HepG2 (cell line): Measurements from ENCODE around the gene DPAGT1. TPM values are rescaled to one million over a fixed set of nuclear protein-coding genes. Genes with fewer than 3 reads are reported as not detected.

ENCODE experiments used
- CAMTA2 ChIP-seq: sonication (generic); formaldehyde crosslinking; IDR thresholded peaks from 2 replicates; pipeline ENCODE4 v1.4.0; 2020; ENCODE audit warnings: mild to moderate bottlenecking, missing genetic modification reagents, borderline replicate concordance
- CHD4 ChIP-seq: fragments of 200-600 bp; sonication (generic); IDR thresholded peaks from 2 replicates; pipeline ENCODE4 v1.7.0; 2017; ENCODE audit warnings: mild to moderate bottlenecking, low read length, borderline replicate concordance
- FOSL2 ChIP-seq: sonication (generic); formaldehyde crosslinking; IDR thresholded peaks from 2 replicates; pipeline ENCODE4 v1.4.0; 2020; ENCODE audit warnings: missing genetic modification reagents
- GATAD1 ChIP-seq: IDR thresholded peaks from 2 replicates; pipeline ENCODE4 v1.6.1; 2016; ENCODE audit warnings: missing genetic modification reagents, missing compliant biosample characterization
- GATAD2A ChIP-seq: IDR thresholded peaks from 2 replicates; pipeline ENCODE4 v1.6.1; 2016
- HMG20B ChIP-seq: conservative IDR thresholded peaks from 2 replicates; pipeline ENCODE4 v1.6.1; 2016; ENCODE audit warnings: missing genetic modification reagents, missing compliant biosample characterization
- MED8 ChIP-seq: sonication (generic); formaldehyde crosslinking; IDR thresholded peaks from 2 replicates; pipeline ENCODE4 v1.8.1; 2023; ENCODE audit warnings: mild to moderate bottlenecking, missing genetic modification reagents; ENCODE audit not compliant: insufficient replicate concordance
- NCOA2 ChIP-seq: sonication (generic); formaldehyde crosslinking; IDR thresholded peaks from 2 replicates; pipeline ENCODE4 v1.8.0; 2022; ENCODE audit warnings: inconsistent platforms
- NONO ChIP-seq, 2 experiments: fragments of 450-650 bp in 1 of 2; sonication (generic) in 1 of 2; formaldehyde crosslinking in 1 of 2; IDR thresholded peaks in 1 of 2; conservative IDR thresholded peaks in 1 of 2; 2 replicates each; pipeline versions ENCODE4 v1.6.1 to v1.8.0; 2017 to 2022; ENCODE audit warnings: mild to moderate bottlenecking in 1 of 2, missing genetic modification reagents in 1 of 2, moderate library complexity in 1 of 2
- PCBP1 ChIP-seq: fragments of 200-400 bp; formaldehyde crosslinking; IDR thresholded peaks from 2 replicates; pipeline ENCODE4 v1.6.1; 2017; ENCODE audit warnings: mild to moderate bottlenecking, low read depth, low read length, borderline replicate concordance
- PHB2 ChIP-seq: fragments of 450-650 bp; IDR thresholded peaks from 2 replicates; pipeline ENCODE4 v1.6.1; 2018; ENCODE audit not compliant: partially characterized antibody
- POGZ ChIP-seq: sonication (generic); formaldehyde crosslinking; IDR thresholded peaks from 2 replicates; pipeline ENCODE4 v1.4.0; 2020; ENCODE audit warnings: mild to moderate bottlenecking, missing genetic modification reagents
- STAT6 ChIP-seq: sonication (generic); formaldehyde crosslinking; IDR thresholded peaks from 2 replicates; pipeline ENCODE4 v1.4.0; 2020; ENCODE audit warnings: missing genetic modification reagents, mild to moderate bottlenecking, borderline replicate concordance
- TAF1 ChIP-seq: sonication (generic); formaldehyde crosslinking; IDR thresholded peaks from 2 replicates; pipeline ENCODE4 v1.4.0; 2020; ENCODE audit warnings: missing genetic modification reagents
- TCF7 ChIP-seq: sonication (generic); IDR thresholded peaks from 2 replicates; pipeline ENCODE4 v1.6.1; 2016; ENCODE audit warnings: antibody characterized with exemption, low read depth
- TEAD3 ChIP-seq: optimal IDR thresholded peaks from 2 replicates; pipeline ENCODE3; 2016; ENCODE audit warnings: borderline replicate concordance
- ZMYM4 ChIP-seq: sonication (generic); formaldehyde crosslinking; IDR thresholded peaks from 2 replicates; pipeline ENCODE4 v1.8.1; 2023; ENCODE audit warnings: mild to moderate bottlenecking, missing genetic modification reagents
- ZNF232 ChIP-seq: sonication (generic); formaldehyde crosslinking; IDR thresholded peaks from 2 replicates; pipeline ENCODE4 v1.4.0; 2020; ENCODE audit warnings: missing genetic modification reagents, borderline replicate concordance
- ZNF260 ChIP-seq: sonication (generic); formaldehyde crosslinking; IDR thresholded peaks from 2 replicates; pipeline ENCODE4 v1.4.0; 2020; ENCODE audit warnings: missing genetic modification reagents, low read depth, mild to moderate bottlenecking, borderline replicate concordance
- ZNF3 ChIP-seq: IDR thresholded peaks from 2 replicates; pipeline ENCODE4 v1.7.0; 2017; ENCODE audit warnings: inconsistent platforms
- ZNF644 ChIP-seq: IDR thresholded peaks from 2 replicates; pipeline ENCODE4 v1.6.1; 2016; ENCODE audit warnings: low read depth
- polyA plus RNA-seq, 8 experiments: library from polyadenylated mRNA; depleted of rRNA in 3 of 8; stranded (reverse) in 7 of 8; unstranded in 1 of 8; fragments of >200 nt; fragmentation: Illumina TruSeq in 4 of 8; extraction: Trizol in 4 of 8; gene quantifications; 2 replicates each; pipeline versions ENCODE4 v1.2.1 to v1.2.3, GENCODE V29; 2011 to 2016; ENCODE audit warnings: low read depth in 4 of 8, missing spikeins in 1 of 8, mixed read lengths in 1 of 8; ENCODE audit not compliant: insufficient read depth in 1 of 8
- total RNA-seq, 5 experiments: library from RNA; depleted of rRNA; stranded (reverse); fragments of >200 nt; fragmentation: Illumina TruSeq; extraction: Trizol; gene quantifications; 2 replicates each; pipeline ENCODE4 v1.2.3, GENCODE V29; 2016; ENCODE audit warnings: low read depth in 1 of 5
- TF ChIP-seq, protein P1 (sequence below): sonication (generic); formaldehyde crosslinking; IDR thresholded peaks from 2 replicates; pipeline ENCODE4 v1.5.0; 2020; ENCODE audit warnings: mild to moderate bottlenecking, missing genetic modification reagents, borderline replicate concordance

DPAGT1 gene
- total and polyA plus RNA-seq, 2 of the 13 experiments (the other 11 are each of a cell fraction or from before 2014, with no cell fraction given), result 37.6 to 70.7 TPM

- TF ChIP-seq PHB2 (no peak), NONO (IDR thresholded peaks at IDR 0.05) (no peak), NONO (CRISPR knock-in tag; conservative IDR thresholded peaks at IDR 0.05) (no peak), GATAD1 (CRISPR knock-in tag) (0 out of 2 replicates have a peak, but pooled peaks have one; percentile 28), GATAD2A (CRISPR knock-in tag) (peak; percentile 10; the same call in 1 of the 2 replicates), TAF1 (CRISPR knock-in tag) (no peak), ZNF644 (CRISPR knock-in tag) (0 out of 2 replicates have a peak, but pooled peaks have one; percentile 33), HMG20B (CRISPR knock-in tag) (no peak), STAT6 (CRISPR knock-in tag) (no peak), ZNF232 (CRISPR knock-in tag) (no peak), MED8 (CRISPR knock-in tag) (no peak), NCOA2 (0 out of 2 replicates have a peak, but pooled peaks have one; percentile 14), TCF7 (no peak), POGZ (CRISPR knock-in tag) (peak; percentile 33; the same call in 1 of the 2 replicates), ZNF260 (CRISPR knock-in tag) (no peak), FOSL2 (CRISPR knock-in tag) (no peak), ZNF3 (CRISPR knock-in tag) (no peak), TEAD3 (CRISPR knock-in tag) (peak; percentile 93), ZMYM4 (0 out of 2 replicates have a peak, but pooled peaks have one; percentile 24), CHD4 (no peak), PCBP1 (no peak), CAMTA2 (CRISPR knock-in tag) (no peak)
- TF ChIP-seq, protein P1, sequence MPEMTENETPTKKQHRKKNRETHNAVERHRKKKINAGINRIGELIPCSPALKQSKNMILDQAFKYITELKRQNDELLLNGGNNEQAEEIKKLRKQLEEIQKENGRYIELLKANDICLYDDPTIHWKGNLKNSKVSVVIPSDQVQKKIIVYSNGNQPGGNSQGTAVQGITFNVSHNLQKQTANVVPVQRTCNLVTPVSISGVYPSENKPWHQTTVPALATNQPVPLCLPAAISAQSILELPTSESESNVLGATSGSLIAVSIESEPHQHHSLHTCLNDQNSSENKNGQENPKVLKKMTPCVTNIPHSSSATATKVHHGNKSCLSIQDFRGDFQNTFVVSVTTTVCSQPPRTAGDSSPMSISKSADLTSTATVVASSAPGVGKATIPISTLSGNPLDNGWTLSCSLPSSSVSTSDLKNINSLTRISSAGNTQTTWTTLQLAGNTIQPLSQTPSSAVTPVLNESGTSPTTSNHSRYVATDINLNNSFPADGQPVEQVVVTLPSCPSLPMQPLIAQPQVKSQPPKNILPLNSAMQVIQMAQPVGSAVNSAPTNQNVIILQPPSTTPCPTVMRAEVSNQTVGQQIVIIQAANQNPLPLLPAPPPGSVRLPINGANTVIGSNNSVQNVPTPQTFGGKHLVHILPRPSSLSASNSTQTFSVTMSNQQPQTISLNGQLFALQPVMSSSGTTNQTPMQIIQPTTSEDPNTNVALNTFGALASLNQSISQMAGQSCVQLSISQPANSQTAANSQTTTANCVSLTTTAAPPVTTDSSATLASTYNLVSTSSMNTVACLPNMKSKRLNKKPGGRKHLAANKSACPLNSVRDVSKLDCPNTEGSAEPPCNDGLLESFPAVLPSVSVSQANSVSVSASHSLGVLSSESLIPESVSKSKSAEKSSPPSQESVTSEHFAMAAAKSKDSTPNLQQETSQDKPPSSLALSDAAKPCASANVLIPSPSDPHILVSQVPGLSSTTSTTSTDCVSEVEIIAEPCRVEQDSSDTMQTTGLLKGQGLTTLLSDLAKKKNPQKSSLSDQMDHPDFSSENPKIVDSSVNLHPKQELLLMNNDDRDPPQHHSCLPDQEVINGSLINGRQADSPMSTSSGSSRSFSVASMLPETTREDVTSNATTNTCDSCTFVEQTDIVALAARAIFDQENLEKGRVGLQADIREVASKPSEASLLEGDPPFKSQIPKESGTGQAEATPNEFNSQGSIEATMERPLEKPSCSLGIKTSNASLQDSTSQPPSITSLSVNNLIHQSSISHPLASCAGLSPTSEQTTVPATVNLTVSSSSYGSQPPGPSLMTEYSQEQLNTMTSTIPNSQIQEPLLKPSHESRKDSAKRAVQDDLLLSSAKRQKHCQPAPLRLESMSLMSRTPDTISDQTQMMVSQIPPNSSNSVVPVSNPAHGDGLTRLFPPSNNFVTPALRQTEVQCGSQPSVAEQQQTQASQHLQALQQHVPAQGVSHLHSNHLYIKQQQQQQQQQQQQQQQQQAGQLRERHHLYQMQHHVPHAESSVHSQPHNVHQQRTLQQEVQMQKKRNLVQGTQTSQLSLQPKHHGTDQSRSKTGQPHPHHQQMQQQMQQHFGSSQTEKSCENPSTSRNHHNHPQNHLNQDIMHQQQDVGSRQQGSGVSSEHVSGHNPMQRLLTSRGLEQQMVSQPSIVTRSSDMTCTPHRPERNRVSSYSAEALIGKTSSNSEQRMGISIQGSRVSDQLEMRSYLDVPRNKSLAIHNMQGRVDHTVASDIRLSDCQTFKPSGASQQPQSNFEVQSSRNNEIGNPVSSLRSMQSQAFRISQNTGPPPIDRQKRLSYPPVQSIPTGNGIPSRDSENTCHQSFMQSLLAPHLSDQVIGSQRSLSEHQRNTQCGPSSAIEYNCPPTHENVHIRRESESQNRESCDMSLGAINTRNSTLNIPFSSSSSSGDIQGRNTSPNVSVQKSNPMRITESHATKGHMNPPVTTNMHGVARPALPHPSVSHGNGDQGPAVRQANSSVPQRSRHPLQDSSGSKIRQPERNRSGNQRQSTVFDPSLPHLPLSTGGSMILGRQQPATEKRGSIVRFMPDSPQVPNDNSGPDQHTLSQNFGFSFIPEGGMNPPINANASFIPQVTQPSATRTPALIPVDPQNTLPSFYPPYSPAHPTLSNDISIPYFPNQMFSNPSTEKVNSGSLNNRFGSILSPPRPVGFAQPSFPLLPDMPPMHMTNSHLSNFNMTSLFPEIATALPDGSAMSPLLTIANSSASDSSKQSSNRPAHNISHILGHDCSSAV, result no peak
Observed at GRCh38 chr11:119130662-119131061, 29.0 kb upstream of the DPAGT1 start (continued).
